ENCODE data around the gene BOLA1. TPM values are rescaled to one million over a fixed set of nuclear protein-coding genes. Genes with fewer than 3 reads are reported as not detected.
"Not testable (repeated sequence)": the region's sequence is repeated elsewhere in the genome, so short reads cannot be mapped to it uniquely, and the experiment has no call there.

The BOLA1 gene, protein sequence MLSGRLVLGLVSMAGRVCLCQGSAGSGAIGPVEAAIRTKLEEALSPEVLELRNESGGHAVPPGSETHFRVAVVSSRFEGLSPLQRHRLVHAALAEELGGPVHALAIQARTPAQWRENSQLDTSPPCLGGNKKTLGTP
- total RNA-seq (ENCODE audit: unreplicated experiment), result 6.4 TPM
- long read RNA-seq, transcript BOLA1-202 (2 exons, 859 nt), result major isoform, 5 of 7 reads
- long read RNA-seq, partial matches to known transcripts, result 0 of 7 reads
- long read RNA-seq, other reads (novel, unspliced or antisense), result 1 of 7 reads

DNA sequence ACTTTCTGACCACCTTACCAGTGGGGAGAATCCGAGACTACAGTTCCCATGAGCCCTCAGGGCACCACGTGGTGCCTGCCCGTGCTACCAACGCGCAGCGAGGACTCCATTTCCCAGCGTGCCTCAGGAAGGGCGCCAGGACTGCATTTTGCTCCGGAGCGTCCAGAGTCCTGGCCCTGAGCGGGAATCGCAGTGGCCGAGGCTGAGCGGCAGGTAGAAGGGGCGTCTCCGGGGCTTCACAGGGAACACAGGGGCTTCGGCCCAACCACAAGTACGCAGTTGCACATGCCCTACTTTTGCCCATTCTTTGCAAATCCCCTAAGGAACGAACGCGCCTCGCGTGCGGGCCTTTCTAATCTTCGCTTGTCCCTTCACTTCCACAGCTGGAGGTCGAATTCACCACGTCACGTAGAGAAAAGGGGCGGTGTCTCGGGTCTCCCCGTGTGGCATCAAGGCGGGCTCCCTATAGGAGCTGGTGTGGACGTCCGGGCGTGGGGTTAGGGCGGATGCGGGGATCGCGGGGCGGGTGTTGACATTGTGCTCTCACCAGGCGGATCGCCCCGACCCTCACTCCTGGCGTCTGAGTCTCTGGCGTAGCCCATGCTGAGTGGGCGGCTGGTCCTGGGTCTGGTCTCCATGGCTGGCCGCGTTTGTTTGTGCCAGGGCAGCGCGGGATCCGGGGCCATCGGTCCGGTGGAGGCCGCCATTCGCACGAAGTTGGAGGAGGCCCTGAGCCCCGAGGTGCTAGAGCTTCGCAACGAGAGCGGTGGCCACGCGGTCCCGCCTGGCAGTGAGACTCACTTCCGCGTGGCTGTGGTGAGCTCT lies at the start of gene BOLA1:
BOLA1 (plus strand) TSS at position 109 of the 825 bp plus-strand sequence; CDS start at position 601, 492 bp downstream.
- peak within 1 kb of the TSS; percentile 95 for H3K4me3 Mint-ChIP-seq (ENCODE audit: unreplicated experiment)
- H3K27ac Mint-ChIP-seq (ENCODE audit: unreplicated experiment), result peak within 1 kb of the TSS; percentile 52
- peak; percentile 90 for DNase-seq
- H3K9me3 Mint-ChIP-seq (ENCODE audit: unreplicated experiment), result peaks cover 5% of the 10 kb centered on the region
- peaks cover 2% of the 10 kb centered on the region for H3K4me1 Mint-ChIP-seq (ENCODE audit: low read depth, unreplicated experiment)
- TF ChIP-seq, protein P1, sequence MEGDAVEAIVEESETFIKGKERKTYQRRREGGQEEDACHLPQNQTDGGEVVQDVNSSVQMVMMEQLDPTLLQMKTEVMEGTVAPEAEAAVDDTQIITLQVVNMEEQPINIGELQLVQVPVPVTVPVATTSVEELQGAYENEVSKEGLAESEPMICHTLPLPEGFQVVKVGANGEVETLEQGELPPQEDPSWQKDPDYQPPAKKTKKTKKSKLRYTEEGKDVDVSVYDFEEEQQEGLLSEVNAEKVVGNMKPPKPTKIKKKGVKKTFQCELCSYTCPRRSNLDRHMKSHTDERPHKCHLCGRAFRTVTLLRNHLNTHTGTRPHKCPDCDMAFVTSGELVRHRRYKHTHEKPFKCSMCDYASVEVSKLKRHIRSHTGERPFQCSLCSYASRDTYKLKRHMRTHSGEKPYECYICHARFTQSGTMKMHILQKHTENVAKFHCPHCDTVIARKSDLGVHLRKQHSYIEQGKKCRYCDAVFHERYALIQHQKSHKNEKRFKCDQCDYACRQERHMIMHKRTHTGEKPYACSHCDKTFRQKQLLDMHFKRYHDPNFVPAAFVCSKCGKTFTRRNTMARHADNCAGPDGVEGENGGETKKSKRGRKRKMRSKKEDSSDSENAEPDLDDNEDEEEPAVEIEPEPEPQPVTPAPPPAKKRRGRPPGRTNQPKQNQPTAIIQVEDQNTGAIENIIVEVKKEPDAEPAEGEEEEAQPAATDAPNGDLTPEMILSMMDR (IDR thresholded peaks at IDR 0.05; ENCODE audit: partially characterized antibody, unreplicated experiment), result no peak
- peaks cover 6% of the 10 kb centered on the region for H3K36me3 Mint-ChIP-seq (ENCODE audit: unreplicated experiment)
- H3K27me3 Mint-ChIP-seq (ENCODE audit: unreplicated experiment), result peaks cover 5% of the 10 kb centered on the region

DNA sequence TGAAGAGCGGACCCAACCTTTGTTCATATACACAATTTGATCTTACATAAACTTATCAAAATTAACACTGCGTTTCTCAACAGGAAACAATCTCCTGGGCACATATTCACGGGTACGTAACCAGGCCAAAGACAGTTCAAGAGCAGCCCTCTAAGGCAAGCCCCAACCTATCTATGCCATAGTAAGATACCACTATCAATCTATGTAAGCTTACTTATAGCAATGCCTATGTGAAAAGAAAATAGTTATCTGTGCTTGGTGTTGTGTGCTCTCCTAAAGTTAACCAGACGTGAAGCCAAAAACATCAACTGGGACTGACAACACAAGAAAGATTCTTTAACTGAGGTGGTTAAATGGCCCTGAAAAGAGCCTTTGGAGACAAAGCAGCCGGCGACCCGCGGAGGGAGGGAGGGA lies 49.4 kb upstream of the BOLA1 start:
- no peak for DNase-seq
- Mint-ChIP-seq H3K9me3 (ENCODE audit: unreplicated experiment) (peaks cover 5% of the 10 kb centered on the region), H3K27me3 (ENCODE audit: unreplicated experiment) (peaks cover 5% of the 10 kb centered on the region), H3K27ac (ENCODE audit: unreplicated experiment) (peak overlapping the region; percentile 96), H3K4me1 (ENCODE audit: low read depth, unreplicated experiment) (peaks cover 33% of the 10 kb centered on the region), H3K36me3 (ENCODE audit: unreplicated experiment) (no peaks in the 10 kb centered on the region), H3K4me3 (ENCODE audit: unreplicated experiment) (peak overlapping the region; percentile 98)
- TF ChIP-seq, protein P1 (IDR thresholded peaks at IDR 0.05; ENCODE audit: partially characterized antibody, unreplicated experiment), result no peak

DNA sequence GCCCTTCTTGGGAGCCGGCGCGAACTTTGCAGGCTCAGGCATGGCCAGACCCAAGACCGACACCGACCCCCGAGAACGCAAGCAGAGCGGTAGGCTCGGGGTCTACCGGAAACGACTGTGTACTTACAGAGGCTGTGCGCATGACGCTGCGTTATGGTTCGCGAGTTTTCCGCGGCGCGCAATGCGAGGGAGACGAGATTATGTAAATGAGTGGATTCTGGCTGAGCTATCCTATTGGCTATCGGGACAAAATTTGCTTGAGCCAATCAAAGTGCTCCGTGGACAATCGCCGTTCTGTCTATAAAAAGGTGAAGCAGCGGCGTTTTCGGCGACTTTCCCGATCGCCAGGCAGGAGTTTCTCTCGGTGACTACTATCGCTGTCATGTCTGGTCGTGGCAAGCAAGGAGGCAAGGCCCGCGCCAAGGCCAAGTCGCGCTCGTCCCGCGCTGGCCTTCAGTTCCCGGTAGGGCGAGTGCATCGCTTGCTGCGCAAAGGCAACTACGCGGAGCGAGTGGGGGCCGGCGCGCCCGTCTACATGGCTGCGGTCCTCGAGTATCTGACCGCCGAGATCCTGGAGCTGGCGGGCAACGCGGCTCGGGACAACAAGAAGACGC lies 48.5 kb upstream of the BOLA1 start:
- not testable (repeated sequence) for H3K36me3 Mint-ChIP-seq (ENCODE audit: unreplicated experiment); H3K9me3 Mint-ChIP-seq (ENCODE audit: unreplicated experiment); H3K27ac Mint-ChIP-seq (ENCODE audit: unreplicated experiment); DNase-seq; H3K27me3 Mint-ChIP-seq (ENCODE audit: unreplicated experiment); H3K4me3 Mint-ChIP-seq (ENCODE audit: unreplicated experiment)
- H3K4me1 Mint-ChIP-seq (ENCODE audit: low read depth, unreplicated experiment), result peaks cover 24% of the 10 kb centered on the region

DNA sequence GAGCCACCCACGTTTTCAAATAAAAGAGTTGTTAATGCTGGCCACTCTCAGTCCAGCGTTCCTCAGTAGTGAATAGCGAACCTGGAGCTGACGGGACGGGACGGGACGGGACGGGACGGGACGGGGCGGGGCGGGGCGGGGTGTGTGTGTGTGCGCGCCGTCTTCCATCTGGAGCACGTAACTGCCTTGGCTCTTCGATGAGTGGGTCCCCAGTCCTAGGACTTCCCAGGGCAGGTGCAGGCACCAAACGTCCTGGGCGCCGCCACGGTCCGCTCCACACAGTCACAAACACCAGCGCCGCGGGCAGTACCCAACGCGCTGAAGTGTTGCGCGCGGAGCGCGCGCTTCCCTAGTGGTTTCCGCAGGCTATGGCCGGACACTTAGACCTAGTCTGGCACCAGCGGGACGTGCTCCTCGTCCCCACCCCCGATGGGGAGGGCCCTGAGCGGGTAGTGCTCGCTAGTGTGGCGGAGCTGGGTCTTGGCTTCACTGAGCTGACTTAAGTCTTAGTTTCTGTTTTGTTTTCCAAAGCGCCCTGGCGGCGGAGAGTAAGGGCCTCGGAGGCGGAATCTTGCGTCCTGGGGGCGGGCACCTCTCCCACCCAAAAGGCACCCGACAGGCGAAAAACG lies 47.7 kb upstream of the BOLA1 start:
- H3K9me3 Mint-ChIP-seq (ENCODE audit: unreplicated experiment); H3K4me3 Mint-ChIP-seq (ENCODE audit: unreplicated experiment); H3K36me3 Mint-ChIP-seq (ENCODE audit: unreplicated experiment); H3K27ac Mint-ChIP-seq (ENCODE audit: unreplicated experiment); DNase-seq; H3K27me3 Mint-ChIP-seq (ENCODE audit: unreplicated experiment): not testable (repeated sequence)
- H3K4me1 Mint-ChIP-seq (ENCODE audit: low read depth, unreplicated experiment), result peaks cover 21% of the 10 kb centered on the region

DNA sequence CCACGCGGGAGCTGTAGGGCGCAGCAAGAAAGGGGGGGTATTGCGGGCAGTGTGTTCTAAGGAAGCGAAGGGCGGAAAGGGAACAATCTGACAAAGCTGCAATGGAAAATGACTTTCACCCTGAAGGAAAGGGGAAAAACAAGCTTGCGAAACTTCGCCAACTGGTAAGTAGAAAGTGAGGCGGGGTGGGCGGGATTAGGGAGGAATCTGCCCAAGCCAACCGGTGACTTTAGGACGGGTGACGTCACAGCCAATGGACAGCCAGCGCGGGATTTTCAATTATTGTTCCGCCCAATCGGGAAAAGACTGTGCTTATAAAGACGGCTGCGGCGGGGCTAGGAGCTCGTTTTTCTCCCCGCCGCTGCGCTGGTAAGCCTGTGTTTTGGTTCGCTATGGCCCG lies 47.1 kb upstream of the BOLA1 start:
- H3K9me3 Mint-ChIP-seq (ENCODE audit: unreplicated experiment); H3K27me3 Mint-ChIP-seq (ENCODE audit: unreplicated experiment); H3K27ac Mint-ChIP-seq (ENCODE audit: unreplicated experiment); H3K4me3 Mint-ChIP-seq (ENCODE audit: unreplicated experiment); H3K36me3 Mint-ChIP-seq (ENCODE audit: unreplicated experiment); DNase-seq: not testable (repeated sequence)
- H3K4me1 Mint-ChIP-seq (ENCODE audit: low read depth, unreplicated experiment), result peaks cover 21% of the 10 kb centered on the region

DNA sequence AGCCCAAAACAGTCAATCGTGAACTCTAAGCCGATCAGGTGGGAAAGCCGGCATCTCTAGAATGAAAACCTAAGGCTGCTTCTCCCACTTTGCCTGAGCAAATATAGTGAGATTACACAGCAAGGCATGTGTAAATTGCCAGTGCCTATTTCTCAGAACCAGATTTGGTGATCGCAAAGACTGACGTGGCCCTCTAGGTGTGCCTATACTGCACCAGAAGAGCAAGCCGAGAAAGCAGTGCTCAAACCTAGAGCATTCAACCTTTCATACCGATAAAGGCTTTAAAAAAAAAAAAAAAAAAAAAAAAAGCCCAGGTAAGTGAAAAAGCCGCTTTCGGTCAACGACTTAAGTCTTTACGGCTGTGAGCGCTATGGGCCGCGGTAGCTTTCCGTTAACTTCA lies 39.1 kb upstream of the BOLA1 start:
- DNase-seq; H3K27me3 Mint-ChIP-seq (ENCODE audit: unreplicated experiment); H3K4me1 Mint-ChIP-seq (ENCODE audit: low read depth, unreplicated experiment); H3K9me3 Mint-ChIP-seq (ENCODE audit: unreplicated experiment); H3K36me3 Mint-ChIP-seq (ENCODE audit: unreplicated experiment); H3K4me3 Mint-ChIP-seq (ENCODE audit: unreplicated experiment); H3K27ac Mint-ChIP-seq (ENCODE audit: unreplicated experiment): not testable (repeated sequence)

DNA sequence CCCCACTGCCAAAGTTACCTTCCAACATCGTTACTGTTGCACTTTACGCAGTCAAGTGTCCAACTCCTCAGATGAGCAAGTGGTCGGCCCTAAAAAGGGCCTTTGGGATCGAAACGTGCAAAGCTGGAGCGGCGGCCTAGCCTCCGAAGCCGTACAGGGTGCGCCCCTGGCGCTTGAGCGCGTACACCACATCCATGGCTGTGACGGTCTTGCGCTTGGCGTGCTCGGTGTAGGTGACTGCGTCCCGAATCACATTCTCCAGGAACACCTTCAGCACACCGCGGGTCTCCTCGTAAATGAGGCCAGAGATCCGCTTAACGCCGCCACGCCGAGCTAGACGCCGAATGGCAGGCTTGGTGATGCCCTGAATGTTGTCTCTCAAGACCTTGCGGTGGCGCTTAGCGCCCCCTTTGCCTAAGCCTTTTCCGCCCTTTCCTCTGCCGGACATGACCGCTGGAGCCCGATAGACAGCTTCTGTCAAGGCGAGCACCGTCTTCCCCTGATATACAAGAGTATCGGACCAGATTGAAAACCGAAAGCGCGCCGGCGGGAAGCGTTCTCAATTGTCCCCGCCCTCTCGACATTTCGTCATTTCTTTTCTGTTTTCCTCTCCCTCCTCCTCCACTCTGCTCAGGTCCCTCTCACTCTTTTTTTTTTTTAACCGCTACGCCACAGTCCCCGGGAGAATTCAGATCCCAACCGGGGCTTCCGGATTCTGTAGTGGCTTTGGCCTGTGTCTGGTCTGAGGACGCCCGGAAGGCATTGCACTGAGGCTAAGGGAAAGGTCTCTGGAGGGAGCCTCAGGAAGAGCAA lies 38.5 kb upstream of the BOLA1 start:
- not testable (repeated sequence) for H3K27me3 Mint-ChIP-seq (ENCODE audit: unreplicated experiment); DNase-seq; H3K4me1 Mint-ChIP-seq (ENCODE audit: low read depth, unreplicated experiment); H3K4me3 Mint-ChIP-seq (ENCODE audit: unreplicated experiment); H3K9me3 Mint-ChIP-seq (ENCODE audit: unreplicated experiment); H3K27ac Mint-ChIP-seq (ENCODE audit: unreplicated experiment); H3K36me3 Mint-ChIP-seq (ENCODE audit: unreplicated experiment)

DNA sequence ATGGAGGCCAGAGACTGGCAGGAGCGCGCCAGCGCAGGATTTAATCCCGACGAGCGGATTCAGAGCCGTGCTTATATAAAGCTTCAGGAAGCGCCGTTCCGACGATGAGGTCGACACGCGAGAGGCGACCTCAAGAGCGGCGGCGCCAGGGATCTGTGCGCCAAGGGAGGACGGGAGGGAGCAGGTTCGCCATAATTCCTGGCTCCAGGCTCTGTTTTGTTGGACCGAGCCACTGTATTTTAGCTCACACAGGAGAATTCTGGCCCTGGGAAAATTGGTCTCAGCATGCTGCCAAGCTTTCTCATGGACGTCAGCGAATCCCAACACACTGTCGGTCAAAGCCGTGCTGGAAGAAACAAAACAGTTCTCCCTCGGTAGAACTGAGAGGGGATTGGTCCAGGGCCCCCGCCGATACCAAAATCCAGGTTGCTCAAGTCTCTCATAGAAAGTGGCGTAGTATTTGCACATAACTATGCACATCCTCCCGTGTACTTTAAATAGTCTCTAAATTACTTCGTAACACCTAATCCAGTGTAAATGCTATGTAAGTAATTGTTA lies 37.8 kb upstream of the BOLA1 start:
- H3K36me3 Mint-ChIP-seq (ENCODE audit: unreplicated experiment); H3K9me3 Mint-ChIP-seq (ENCODE audit: unreplicated experiment); H3K27me3 Mint-ChIP-seq (ENCODE audit: unreplicated experiment); H3K27ac Mint-ChIP-seq (ENCODE audit: unreplicated experiment); H3K4me3 Mint-ChIP-seq (ENCODE audit: unreplicated experiment); DNase-seq; H3K4me1 Mint-ChIP-seq (ENCODE audit: low read depth, unreplicated experiment): not testable (repeated sequence)

DNA sequence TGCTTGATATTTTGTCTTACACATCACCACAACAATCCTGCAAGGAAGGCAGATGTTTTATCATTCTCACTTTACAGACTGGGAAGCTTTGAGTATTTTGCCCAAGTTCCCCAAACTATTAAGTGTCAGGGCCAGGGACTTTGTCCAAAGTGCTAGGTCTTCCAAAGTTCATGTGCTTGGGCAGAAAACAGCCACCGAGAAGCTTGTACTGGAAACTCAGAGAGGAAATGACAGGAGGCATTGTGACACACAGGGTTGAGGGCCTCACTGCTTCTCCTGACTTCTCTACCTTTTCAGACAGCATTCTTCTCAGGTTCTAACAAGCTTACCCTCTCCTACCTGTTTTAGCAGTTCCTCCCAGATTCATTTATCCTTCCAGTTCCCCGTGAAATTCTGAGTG lies 32.5 kb upstream of the BOLA1 start:
- not testable (repeated sequence) for H3K9me3 Mint-ChIP-seq (ENCODE audit: unreplicated experiment); H3K4me3 Mint-ChIP-seq (ENCODE audit: unreplicated experiment); DNase-seq; H3K4me1 Mint-ChIP-seq (ENCODE audit: low read depth, unreplicated experiment); H3K27ac Mint-ChIP-seq (ENCODE audit: unreplicated experiment); H3K27me3 Mint-ChIP-seq (ENCODE audit: unreplicated experiment); H3K36me3 Mint-ChIP-seq (ENCODE audit: unreplicated experiment)
